ENCODE measurements around the gene CRLF1.

Gene CRLF1

GRCh38 chr19:18646535-18647370 lies 40.2 kb upstream of the CRLF1 start:
- TF ChIP-seq, protein P1, sequence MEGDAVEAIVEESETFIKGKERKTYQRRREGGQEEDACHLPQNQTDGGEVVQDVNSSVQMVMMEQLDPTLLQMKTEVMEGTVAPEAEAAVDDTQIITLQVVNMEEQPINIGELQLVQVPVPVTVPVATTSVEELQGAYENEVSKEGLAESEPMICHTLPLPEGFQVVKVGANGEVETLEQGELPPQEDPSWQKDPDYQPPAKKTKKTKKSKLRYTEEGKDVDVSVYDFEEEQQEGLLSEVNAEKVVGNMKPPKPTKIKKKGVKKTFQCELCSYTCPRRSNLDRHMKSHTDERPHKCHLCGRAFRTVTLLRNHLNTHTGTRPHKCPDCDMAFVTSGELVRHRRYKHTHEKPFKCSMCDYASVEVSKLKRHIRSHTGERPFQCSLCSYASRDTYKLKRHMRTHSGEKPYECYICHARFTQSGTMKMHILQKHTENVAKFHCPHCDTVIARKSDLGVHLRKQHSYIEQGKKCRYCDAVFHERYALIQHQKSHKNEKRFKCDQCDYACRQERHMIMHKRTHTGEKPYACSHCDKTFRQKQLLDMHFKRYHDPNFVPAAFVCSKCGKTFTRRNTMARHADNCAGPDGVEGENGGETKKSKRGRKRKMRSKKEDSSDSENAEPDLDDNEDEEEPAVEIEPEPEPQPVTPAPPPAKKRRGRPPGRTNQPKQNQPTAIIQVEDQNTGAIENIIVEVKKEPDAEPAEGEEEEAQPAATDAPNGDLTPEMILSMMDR (IDR thresholded peaks at IDR 0.05; ENCODE audit: insufficient read depth, low read depth, low read length, missing control alignments): no peak
- H3K4me3 ChIP-seq (ENCODE audit: low read depth, low read length): no peak overlapping the region
- DNase-seq (ENCODE audit: low read depth): no peak

- no peak overlapping the region for H3K4me3 ChIP-seq (ENCODE audit: low read depth, low read length)
- TF ChIP-seq, protein P1 (IDR thresholded peaks at IDR 0.05; ENCODE audit: insufficient read depth, low read depth, low read length, missing control alignments): no peak
- no peak for DNase-seq (ENCODE audit: low read depth)
Observed at GRCh38 chr19:18645035-18645511, 38.5 kb upstream of the CRLF1 start.

DNA sequence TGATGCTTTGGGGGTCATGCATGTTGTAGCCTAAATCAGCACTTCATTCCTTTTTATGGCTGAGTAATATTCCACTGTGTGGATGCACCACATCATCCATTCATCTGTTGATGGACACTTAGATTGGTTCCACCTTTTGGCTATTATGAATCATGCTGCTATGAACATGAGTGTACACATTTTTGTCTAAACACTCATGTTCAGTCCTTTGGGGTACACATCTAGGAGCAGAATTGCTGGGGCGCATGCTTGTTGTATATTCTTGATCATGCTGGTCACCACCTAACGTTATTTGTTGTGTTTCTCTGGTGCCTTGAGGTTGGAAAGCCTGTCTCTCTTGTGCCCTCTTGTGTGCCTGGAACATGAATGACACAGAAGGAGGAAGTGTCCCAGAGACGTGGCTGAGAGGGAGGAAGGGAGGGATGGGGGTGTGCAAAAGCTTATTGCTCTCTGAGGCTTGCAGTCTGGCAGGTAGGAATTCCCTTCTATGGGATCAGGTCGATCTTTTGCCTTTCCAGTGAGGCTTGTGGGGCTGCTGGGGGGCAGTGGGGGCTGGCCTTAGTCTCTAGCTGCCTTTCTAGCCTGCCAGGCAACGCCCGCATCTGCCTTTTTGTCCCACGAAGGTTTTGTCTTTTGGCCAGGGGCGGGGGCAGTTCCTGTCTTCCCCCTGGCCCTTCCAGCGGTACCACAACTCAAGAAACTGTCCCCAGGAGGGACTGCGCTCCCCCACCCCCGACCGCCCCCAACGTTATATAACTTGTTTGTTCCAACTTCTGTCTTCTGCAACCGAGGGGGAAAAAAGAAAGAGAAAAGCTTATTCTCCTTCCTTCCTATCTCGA lies 37.8 kb upstream of the CRLF1 start:
- no peak overlapping the region for H3K4me3 ChIP-seq (ENCODE audit: low read depth, low read length)
- TF ChIP-seq, protein P1 (IDR thresholded peaks at IDR 0.05; ENCODE audit: insufficient read depth, low read depth, low read length, missing control alignments): no peak
- no peak for DNase-seq (ENCODE audit: low read depth)

DNA sequence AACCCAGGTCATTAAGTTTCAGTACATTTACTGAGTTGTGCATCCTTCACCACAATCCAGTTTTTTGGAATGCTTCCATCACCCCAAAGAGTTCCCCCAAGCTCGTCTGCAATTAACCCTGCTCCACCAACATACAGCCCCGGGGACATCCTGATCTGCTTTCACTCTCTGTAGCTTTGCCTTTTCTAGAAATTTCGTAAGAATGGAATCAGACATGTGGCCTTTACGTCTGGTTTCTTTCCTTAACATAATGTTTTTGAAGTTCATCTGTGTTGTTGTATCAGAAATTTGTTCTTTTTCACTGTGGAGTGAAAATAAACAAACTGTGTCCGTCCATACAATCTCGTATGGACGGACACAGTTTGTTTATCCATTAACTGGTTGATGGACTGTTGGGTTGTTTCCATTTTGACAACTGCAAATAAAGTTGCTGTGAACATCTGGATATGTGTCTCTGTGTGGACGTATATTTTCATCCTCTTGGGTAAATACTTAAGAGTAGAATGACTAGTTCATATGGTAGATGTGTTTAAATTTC lies 33.2 kb upstream of the CRLF1 start:
- TF ChIP-seq, protein P1 (IDR thresholded peaks at IDR 0.05; ENCODE audit: insufficient read depth, low read depth, low read length, missing control alignments): no peak
- DNase-seq (ENCODE audit: low read depth): no peak

DNA sequence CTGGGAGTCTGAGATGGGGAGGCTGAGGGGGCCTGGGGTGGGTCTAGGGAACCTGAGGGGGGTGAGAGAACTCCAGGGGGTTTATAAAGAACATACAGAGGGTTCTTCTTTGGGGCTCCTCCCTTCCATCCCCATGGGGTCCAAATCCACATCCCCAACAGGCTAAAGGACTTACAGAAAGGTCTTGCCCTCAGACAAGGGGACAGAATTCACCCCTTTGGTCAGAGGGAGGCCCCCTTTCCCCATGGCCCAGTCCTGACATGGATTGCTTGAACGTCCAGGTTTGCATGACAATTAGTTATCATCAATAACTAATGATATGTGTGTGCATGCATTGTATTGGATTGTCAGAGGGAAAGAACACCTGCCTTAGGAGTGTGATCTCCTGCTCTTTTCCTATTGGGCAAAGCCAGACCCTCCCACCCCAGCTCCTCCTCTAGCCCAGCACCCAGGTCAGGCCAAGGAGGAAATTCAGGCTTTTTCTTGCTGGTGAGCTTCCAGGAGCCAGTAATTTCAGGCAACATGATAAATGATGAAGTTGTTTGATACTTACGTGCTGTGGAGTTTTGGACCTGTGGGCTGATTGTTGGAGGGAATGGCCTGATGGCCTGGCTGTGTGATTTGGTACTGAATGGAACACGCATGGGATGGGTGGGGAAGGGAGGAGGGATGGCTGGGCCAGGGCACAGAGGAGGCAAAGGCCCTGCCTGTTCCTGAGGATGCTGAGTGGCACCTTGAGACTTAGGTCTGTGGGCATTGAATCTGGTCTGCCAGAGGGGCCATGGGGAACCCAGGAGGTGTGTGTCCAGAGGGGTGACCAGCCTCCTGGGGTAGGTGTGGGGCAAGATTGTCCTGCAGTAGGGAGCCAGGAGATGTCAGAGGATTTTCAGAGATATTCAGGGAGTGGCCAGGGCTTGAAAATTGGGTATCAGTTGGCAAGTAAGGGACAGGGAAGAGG lies 31.4 kb upstream of the CRLF1 start:
- TF ChIP-seq, protein P1 (IDR thresholded peaks at IDR 0.05; ENCODE audit: insufficient read depth, low read depth, low read length, missing control alignments): no peak
- peak; percentile 28 for DNase-seq (ENCODE audit: low read depth)
- H3K4me3 ChIP-seq (ENCODE audit: low read depth, low read length): peak overlapping the region; percentile 97

More for the DNA sequence above, 33.2 kb upstream of the CRLF1 start:
- no peak overlapping the region for H3K4me3 ChIP-seq (ENCODE audit: low read depth, low read length)
